GM19238 (cell line): Measurements from ENCODE around the gene CPHXL.

Source experiments
- DNase-seq: peaks from one replicate; pipeline ENCODE4 v3.0.0; 2011; ENCODE audit warnings: low spot score; ENCODE audit not compliant: insufficient read length

The CPHXL gene

DNA sequence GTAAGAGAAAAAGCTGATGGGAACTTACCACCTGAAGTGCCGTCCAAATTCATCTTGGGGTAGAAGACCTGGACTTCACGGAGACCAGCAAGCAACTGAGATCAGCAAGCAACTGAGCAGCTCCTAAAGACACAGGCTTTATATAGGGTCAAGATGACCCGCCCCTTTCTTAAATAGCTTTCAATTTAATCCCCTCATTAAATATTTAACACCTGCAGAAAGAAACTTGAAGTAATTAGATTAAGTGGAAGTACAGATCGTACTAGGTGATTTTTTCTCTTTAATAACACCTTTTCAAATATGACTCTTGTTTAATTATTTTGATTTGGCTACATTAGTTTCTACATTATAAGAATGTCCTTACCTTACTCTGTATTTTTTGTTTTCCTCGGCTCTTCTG, at the start of gene CPHXL:
Gene CPHXL (minus strand): TSS at position 101 of the 400 bp plus-strand sequence. CDS start 48 bp downstream, at position 53.
- DNase-seq: no peak

DNA sequence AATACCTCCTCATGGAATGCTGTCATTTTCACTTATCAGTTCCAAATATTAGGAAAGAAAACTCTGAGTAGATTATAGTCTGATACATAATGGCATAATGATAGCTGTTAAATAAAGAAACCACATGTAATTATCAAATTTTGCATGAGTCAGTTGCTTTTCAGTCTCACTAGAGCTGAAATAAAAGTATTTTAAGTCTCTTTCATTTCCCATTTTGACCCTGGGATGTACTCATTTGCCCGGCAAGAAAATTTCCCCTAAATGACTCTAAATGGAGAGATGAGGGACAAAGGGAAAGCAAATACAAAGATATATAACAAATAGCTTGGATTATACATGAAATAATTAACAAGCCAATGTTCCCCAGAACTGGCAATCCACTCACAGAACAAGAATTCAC, 47.9 kb upstream of the CPHXL start:
- no peak for DNase-seq

DNA sequence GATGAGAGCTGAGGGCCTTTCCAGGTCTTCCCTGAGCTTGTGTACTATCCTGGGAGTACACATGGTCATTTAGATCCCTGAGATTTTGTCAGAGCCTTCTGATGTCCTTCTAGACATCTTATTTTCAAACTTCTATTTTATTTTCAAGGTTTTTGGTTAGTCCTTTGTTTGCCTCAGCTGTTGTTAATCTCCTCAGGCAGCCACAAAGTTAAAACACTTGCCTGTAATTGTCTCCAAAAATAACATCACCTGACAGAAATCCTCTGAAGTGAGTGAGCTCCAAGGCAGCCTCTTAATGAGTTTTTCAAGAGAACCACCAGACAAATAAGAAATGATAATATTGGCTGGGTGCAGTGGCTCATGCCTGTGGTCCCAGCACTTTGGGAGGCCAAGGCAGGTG, 43.8 kb upstream of the CPHXL start:
- no peak for DNase-seq

DNA sequence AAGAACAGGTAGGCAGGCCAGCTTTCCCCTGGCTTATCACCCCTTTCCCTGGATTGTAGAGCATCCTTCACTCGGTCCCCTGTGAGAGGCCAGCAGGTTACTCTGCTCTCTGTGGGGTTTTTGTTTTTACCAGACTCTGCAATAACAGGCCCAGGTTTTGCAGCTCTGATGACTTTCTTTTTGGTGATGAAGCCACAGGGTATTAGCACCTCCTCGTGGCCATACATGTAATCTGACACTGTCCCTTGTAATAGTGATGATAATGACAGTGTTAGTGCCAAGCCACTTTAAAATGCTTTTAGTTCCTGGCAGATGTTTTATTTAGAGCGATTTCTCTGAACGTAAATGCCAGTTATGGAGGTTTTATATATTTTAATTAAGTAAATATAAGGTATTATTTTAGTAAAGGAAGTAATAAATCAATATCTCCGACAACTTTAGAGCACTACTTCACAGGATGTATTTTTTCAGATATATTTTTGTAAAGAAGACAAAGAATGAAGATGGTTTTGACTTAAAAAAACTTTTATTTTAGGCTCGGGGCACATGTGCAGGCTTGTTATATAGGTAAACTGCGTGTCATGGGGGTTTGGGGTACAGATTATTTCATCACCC, 38.0 kb upstream of the CPHXL start:
- DNase-seq: peak; percentile 28

DNA sequence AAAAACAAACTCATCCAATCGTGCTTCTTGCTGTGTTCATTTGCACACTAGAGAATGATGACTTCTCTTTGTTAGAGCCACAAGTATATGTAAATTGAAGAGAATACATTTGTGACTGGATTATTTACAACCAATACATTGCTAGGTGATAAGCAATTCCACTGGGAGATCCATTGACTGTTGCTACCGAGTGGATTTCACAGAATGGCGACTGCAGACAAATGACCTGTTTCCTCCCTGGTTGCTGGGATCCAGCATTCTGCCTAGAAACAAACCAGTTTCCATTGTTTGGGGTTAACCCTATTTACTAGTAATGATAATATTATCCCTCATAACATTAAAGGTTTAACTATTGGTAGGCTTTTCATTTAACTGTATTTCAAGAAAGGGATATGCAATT, 36.9 kb upstream of the CPHXL start:
- no peak for DNase-seq

DNA sequence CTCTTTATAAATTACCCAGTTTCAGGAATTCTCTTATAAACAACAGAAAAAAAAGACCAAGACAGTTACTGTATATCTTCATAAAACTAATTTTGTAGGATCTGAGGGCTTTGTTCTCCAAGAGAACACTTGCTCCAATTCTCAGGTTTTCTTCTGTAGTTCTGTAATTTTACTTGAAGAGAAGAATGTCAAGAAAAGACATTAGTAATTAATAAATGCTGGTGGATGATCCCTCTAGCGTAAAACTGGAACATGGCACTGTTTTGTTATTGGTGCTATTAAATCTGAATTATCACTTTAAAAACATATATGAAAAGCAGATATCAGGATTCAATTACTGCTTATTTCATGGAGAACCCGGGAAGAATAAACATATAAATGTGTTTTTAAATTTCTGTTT, 36.5 kb upstream of the CPHXL start:
- no peak for DNase-seq

DNA sequence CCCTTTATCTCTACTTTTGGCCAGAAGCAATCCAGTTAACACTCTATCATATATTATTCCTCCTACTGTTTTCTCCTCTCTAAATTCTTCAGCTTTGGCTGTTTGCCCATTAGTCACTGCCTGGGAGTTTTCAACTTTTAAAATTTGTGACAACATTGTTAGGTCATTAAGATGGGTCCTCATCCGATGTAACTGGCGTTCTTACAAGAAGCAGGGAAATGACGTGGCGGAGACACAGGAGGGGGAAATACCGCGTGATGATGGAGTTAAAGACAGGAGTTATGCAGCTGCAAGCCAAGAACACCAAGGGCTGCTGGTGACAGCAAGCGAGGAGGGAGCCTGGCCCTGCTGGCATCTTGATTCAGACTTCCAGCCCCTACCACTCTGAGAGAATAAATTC, 34.8 kb upstream of the CPHXL start:
- DNase-seq: no peak

DNA sequence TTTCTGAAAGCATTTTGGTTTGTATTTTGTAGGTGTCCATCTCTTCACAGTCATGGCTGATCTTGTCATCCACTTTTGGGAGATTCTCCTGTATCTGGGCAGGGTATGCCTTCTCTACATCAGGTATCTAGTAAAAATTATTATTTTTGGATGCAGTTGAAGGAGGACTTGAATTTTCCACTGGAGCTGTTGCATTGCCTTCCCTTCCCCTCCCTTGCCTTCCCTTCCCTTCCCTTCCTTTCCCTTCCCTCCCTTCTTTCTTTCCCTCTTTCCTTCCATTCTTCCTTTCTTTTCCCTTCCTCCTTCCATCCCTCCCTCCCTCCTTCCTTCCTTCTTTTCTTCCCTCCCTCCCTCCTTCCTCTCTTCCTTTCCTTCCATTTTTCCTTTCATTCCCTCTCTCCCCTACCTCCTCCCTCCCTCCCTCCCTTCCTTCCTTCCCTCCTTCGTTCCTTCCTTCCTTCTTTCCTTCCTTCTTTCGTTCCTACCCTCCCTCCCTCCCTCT, 33.8 kb upstream of the CPHXL start:
- DNase-seq: no peak

DNA sequence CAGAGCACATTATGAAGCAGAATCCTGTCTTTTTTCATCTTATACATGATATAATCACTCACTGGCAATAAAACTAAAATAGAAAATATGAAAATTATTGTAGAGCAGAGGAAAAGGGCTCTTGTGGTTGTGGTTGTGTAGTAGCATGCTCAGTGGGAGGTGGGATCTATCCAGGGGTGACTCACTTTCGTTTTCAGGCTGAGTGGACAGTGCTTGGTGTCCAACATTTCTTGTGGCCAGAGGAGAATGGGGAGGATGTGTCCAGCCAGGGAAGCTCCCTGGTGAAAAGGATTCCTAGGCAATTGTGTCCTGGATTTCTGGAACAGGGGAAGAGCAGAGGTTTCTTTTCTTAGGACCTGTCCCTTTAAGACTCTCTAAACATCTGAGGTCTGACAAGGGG, 31.9 kb upstream of the CPHXL start:
- no peak for DNase-seq

DNA sequence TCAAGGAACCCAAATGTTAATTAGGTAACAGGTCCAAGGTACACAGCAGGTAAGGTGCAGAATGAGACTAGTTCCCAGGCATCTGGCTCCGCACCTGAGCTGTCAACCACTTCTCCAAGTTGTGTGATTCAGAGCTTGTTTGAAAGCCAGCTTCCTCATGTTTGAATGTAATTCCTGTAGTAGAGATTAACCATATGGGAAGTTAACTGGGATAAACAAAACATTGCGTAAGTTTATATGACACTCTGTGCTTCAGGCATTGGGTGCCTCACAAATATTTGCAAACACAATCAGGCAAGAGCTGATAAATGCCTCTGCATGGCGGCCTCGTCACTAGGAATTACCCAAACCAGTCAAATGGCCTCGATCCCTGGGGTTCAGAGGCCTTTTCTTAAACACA, 27.9 kb upstream of the CPHXL start:
- no peak for DNase-seq

DNA sequence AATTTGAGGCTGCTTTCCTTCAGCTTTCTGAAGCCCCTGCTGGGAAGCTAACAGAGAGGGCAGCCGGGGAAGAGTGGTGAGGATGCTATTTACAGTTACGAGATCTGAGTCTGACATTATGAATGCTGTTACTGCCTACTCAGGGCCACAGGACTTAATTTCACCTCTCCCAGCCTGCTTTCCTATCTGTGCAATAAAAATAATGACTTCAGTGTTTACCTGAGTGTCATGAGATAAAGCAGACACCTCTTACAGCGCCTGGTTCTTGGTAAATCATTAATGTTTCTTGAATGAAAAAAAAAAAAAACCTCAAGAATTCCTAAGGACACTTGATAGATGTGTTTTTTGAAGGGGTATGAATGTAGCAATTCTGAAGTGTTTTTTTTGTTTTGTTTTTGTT, 24.2 kb upstream of the CPHXL start:
- DNase-seq: no peak

DNA sequence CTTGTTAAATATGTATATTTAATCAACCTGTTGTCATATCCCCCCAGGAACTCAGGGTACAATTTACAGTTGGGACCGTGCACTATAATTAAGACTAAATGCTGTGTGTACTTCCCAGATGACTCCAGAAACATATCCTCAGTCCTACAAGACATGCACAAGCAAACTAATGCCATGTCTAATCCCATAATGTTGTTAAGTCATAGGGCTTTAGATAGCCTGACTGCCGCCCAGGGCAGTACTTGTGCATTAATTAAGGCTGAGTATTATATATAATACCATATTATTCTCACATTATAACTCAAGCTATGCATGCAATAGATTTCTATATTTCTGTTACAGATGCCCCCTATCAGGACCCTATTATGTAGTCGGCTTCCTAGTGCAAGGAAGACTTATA, 20.1 kb upstream of the CPHXL start:
- DNase-seq: no peak

DNA sequence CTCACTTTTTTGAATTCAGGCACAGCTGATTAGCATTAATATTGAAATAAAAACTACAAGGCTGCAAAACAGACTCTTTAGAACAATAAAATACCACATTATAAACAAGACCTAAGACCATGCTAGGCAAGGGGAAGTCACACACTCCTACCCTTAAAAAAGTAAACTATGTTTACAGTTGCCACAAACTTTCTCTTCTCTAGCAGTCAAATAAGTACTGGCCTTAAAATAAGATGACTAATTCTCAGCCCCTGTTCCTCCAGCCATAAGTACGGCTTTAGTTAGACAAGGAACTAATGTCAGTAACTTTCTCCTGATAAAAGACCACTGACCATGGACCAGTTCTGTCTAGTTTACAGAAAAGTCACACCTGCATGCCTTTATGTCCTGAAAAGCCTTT, 19.5 kb upstream of the CPHXL start:
- no peak for DNase-seq

DNA sequence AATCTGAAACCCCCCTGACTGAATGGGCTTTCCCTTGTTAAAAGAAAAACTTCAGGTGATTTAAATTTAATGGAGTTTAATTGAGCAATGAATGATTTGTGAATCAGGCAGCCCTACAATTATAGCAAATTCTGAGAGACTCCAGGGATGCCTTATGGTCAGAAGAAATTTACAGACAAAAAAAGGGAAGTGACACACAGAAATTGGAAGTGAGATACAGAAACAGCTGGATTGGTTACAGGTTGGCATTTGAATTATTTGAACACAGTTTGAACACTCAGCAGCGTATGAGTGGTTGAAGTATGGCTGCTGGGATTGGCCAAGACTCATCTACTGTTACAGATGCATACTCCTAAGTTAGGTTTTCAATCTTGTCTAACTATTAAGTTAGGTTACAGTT, 19.0 kb upstream of the CPHXL start:
- DNase-seq: no peak

DNA sequence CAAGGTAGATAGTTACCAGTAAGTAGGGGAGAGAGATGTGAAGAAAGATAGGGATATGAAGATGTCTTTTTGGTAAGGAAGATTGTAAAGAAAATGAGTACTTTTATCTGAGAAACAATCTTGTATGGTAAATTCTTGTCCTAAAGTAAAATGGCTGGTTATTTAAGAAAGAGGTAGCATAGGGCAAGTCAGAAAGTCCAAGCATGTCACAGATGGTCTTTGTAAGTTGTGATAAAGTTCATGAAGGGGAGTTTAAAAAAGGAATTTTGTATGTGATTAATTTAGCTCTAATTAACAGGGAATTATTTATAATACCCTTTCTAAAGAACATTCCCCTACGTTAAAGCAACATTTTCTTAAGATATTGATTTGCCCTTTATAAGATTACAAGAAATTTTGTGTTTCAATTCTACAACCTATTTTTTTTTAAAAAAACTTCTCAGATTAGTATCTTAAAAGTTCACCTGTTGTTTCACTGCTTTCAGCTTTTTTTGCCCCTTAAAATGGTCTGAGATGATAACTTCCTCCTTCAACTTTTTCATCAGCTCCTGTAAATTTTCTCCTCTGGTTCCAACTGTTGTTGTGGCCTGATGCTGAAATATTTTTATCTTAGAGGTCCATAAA, 16.2 kb upstream of the CPHXL start:
- no peak for DNase-seq

DNA sequence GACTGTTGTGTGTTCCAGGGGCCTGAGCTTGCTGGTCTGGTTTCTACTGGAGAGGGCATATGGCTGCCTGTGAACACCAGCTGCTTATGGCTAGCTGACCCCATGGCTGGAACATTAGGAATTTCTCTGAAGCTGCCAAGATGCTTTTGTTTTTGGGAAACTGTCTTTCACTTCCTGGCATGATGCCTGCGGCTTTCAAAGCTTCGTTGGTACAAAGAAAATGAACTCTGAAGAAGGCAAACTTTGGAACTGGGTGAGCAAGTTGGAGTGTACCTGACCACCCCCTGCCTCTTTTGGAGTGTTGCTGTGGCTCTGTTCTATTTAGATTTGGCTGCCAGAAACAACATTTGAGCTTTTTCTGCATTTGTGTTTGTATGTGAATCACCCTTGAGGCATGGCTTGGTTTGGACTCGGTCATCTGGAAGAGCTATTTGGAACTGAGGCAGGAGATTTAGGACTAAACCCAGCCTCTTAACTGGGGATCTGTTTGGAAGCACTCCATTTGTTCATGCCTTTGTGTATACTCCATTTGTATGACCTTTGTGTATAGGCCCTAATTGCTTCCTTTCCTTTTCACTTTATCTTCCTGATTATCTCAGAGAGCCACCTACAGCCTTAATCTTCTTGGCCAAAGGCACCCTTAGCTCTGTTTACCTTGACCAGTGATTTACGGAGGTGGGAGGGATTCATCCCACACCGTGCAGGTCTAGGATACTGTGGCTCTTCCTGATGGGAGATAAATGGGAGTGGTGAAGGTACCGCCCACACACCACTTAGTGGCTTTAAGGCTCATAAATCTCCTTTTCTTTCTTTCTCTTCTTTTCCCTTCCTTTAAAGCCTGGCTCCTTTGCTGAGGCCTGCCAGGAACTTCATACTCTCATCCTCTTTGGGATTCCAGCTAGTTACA, 7.3 kb upstream of the CPHXL start:
- no peak for DNase-seq

DNA sequence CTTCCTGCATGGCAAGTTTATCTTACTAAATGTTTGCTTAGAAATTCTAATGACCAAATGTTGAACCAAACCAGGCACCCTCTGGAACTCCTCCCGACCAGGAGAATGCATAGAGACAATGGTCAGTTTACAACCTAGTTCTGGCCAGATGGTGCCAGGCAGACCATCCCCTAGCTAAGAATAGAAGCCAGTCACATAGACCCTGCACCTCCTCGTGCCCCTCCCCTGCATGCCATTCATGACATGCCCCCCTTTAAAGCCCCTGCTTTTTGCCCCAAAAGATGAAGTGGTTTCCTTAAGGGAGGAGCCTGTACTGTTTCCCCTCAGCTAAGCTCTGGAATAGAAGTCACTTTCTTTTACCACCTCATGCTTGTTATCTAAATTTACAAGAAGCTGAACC, 6.6 kb upstream of the CPHXL start:
- no peak for DNase-seq

DNA sequence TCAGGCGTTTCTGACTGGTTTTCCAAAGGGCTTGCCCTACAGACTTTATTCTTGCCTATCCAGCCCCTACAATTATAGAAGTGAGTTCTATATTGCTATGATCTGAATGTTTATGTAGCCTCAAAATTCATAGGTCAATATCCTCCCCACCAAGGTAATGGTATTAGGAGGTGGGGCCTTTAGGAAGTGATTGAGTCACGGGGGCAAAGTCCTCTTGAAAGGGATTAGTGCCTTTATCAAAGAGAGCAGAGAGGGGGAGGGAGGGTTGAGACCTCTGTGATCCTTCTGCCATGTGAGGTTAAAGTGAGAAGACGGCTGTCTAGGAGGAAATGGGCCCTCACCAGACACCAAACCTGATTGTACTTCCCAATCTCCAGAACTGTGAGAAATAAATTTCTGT, 931 bp upstream of the CPHXL start:
- DNase-seq: no peak

DNA sequence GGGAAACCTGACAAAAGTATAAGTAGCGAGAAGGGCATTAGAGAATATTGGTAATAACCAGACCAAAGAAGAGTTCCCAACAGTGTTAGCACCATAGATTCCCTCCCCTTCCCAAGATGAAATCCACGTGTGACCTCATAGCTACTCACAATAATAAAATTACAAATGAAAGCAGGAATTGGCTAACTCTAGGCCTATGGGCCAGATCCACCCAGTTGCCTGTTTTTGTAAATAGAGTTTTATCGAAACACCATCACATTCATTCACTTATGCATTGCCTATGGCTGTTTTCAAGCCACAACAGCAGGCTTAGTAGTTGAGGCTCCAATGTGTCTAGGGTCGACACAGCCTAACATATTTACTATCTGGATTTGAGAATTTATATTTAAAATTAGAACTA, 7.8 kb downstream of the CPHXL start:
- DNase-seq: no peak

DNA sequence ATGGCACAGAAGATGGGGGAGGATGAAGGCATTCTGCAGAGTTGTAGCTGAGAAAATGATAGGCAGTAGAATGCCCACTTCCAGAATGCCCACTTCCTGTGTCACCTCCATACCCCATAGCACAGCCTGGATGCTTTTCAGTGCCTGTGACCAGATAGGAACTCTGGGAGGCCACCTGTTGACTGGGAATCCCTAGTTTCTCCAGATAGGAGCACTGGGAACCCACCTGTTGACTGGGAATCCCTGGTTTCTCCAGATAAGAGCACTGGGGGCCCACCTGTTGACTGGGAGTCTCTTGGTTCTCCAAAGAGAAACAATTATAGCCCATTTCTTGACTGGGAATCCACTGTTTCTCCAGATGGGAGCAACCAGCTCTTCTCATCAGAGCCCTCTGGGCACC, 11.6 kb downstream of the CPHXL start:
- no peak for DNase-seq

DNA sequence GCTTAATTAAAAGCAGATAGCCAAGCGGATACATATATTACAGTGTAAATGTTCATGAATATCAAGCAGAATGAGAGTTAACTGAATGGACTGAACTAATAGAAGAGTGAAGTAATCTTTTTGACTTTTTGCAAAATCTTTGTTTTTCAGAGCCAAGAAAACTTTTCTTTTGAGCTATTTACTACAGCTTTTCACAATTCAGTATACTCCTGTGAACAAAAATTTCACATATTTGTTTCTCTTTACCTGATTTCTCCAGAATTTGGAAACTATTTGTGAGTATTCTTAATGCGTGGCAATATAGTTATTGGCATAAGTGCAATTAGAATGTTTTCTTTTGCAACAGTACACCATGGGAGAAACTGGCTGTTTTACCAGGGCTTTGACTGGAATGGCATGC, 15.9 kb downstream of the CPHXL start:
- DNase-seq: no peak

DNA sequence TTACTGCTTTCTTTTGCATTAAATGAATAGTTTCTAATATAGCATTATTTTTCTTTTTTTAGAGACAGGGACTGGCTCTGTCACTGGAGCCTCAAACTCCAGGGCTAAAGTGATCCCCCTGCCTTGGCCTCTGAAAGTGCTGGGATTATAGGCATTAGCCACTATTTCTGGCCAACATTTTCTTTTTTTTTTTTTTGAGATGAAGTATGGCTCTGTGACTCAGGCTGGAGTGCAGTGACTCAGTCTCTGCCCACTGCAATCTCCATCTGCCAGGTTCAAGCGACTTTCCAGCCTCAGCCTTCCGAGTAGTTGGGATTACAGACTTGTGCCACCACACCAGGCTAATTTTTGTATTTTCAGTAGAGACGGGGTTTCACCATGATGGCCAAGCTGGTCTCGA, 23.0 kb downstream of the CPHXL start:
- DNase-seq: no peak
